Measurements from ENCODE around the gene NRL.

The NRL gene
- 2.5 to 3.7 reads per million in 2 donors for total RNA-seq

DNA sequence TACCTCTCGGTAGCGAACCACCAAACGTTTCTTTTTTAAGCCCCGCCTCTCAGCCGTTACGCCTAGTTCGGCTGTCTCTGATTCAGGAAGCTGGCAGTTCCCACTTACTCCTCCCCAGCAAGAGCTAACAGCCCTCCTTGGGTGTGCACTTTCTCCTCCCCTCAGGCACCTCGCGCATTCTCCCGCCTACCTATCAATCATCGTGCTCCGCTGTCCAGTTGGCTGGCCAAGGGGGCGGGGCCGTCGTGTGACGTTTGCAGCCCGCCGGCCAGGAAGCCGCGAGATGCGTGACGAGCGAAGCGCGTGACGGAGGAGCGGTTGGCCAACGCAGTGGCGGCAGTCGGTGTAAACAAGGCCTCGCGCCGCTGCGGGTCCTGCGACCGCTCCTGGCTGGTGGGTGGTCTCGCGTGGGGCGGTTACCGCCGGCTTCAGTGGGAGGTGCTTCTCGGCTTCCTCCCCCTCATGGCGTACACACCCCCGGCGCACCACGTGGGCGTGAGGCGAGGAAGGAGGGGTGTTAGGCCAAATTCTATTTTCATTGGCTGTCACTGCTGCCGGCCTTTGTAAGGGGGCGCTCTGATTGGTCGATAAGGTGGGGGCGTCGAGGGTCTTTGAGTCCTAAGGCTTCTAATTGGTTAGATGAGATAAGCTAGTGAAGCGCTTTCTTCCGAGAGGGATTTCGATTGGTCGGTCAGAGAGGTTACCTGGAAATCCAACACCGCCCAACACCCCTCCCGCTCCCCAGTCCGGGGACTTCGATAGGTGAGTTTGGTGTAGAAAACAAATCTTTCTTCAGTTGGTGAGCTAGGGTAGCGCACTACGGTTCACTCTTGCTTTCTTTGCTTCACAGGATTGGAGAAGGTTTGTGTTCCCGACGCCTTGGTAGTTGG, at the start of gene NRL, which contains the start of gene DCAF11:
TSS of gene NRL (minus strand) at position 418 of the 890 bp plus-strand sequence. CDS start 32,101 bp downstream, outside the sequence.
TSS of gene DCAF11 (plus strand) at position 246 of the 890 bp plus-strand sequence. CDS start 818 bp downstream, outside the sequence.
- peak; percentile 99 for DNase-seq

DNA sequence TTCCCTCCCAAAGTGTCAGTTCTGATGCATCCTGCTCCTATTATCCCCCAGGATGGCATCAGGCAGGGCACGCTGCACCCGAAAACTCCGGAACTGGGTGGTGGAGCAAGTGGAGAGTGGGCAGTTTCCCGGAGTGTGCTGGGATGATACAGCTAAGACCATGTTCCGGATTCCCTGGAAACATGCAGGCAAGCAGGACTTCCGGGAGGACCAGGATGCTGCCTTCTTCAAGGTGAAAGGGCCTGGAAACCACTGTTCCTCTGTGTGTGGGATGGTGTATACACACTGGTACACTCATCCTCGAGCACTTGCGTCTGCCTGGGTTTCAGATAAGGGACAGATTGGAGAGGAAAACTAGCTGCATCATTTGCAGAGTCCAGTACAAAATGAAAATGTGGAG, 47.3 kb upstream of the NRL start:
- DNase-seq: no peak

DNA sequence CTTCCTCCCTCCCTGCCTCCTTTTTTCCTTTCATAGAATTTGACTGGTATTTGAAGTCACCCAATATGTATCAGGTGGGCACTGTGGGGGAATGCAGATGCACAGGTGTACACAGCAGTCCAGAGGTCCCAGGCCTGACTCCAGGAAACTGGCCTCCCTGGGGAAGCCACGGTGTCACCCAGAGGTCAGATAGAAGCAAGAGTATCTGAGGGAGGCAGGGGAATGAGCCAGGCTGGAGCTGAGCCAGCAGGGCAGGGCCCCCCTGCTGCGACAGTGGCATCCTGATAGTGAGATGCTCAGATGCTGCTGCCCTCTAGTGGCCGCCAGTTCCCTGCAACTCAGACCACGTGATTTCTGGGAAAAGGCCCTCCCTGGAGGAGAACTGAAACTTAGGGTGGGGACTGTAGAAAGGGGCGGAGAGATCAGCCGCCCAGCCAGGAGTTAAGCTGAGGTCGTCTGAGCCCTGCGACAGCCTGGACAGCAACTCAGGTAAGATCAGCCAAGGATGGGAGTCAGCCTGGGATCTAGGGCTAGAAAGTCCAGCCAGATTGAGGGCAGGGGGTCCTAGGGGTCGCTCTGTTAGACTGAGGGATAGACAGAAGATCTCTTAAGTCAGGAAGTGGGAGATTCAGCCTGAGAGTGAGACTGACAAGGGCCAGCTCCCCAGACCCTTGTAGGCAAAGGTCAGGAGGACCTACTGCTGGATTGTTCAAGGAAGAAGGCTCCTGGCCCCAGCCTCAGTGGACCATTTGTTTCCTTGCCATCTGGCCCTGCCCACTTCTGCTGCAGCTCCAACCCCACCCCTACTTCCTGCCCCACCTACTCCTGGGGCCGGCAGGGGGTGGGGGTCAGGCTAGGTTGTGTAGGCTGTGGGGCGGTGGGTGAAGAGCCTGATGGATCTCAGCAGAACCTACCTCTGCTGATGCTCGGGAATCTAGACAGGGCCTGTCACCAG, 46.4 kb upstream of the NRL start, which contains the start of gene IRF9:
TSS of gene IRF9 (plus strand) at position 416 of the 955 bp plus-strand sequence. CDS start 880 bp downstream, outside the sequence.
- peak; percentile 44 for DNase-seq

DNA sequence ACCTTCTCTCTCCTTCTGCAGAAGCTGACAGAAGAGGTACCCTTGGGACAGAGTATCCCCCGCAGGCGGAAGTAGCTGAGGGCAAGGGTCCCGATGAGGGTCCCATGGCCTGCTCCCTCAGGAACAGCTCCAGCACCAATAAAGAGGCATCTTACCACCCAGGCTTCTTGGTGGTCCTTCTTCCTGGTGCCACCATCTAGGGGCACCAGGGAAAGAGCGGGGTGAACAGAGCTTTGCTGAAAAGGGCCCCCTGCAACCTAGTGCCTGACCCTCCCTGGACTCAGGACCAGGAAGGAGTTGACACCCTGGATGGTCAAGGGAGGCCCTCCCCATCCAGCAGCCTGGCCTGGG, 45.7 kb upstream of the NRL start:
- no peak for DNase-seq

DNA sequence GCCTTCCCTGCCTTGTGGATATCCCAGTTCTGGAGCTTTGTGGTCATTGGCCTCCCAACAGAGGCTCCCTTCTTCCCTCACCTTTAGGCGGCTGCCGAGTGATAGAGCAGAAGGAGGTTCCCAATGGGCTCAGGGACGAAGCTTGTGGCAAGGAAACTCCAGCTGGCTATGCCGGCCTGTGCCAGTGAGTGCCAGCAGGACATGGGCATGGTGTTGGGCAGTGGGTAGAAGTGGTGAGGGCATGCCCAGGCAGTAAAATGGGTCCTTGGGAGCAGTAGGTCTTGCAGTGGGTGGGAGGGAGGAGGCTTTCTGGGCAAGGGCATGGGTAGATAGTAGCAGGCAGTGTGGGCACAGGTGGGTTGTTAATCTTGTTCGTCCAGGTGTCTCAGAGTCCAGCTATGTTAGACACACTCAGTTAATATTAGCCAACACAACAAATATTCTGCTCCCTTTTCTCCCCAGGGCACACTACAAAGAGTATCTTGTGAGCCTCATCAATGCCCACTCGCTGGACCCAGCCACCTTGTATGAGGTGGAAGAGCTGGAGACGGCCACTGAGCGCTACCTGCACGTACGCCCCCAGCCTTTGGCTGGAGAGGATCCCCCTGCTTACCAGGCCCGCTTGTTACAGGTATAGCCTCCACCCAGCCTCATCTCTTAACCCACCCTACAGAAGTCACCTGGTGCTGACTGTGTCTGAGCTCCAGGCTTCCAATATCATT, 45.2 kb upstream of the NRL start:
- no peak for DNase-seq

DNA sequence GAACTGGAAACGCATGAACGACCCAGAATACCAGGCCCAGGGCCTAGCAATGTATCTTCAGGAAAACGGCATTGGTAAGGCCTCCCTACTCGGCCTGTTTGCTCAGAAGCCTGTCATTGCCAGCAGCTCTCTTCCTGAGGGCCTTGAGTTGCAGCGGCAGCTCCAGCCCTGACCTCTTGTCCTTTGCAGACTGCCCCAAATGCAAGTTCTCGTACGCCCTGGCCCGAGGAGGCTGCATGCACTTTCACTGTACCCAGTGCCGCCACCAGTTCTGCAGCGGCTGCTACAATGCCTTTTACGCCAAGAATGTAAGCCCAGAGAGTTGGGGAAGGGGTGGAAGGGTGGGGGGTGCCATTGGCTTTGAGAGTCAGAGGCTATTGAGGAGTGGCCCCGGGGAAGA, 42.6 kb upstream of the NRL start:
- no peak for DNase-seq

DNA sequence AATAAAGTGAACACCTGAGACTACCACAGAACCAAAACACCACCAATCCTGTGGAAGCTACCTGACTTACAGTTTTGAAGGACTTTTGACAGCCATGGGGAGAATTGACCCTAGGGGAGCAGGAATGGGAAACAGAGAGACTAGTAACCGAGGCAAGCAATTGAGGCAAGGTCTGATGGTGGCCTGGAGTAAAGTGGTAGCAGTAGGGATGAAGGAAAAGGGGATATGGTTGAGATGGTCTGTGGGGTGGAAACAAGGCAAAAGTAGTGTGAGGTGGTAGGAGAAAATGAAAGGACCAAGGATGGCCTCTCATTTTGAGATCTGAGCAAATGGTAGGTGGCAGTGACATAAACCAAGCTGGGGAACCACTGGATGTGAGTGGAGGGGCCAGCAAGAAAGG, 42.1 kb upstream of the NRL start:
- no peak for DNase-seq

DNA sequence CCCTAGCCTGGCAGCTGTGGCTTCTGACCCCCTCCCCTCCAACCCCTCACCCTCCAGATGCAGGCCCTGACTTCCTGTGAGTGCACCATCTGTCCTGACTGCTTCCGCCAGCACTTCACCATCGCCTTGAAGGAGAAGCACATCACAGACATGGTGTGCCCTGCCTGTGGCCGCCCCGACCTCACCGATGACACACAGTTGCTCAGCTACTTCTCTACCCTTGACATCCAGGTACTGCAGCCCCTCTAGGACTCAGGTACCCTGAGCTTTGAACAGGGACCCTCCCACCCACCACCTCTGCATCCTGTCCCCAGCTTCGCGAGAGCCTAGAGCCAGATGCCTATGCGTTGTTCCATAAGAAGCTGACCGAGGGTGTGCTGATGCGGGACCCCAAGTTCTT, 40.4 kb upstream of the NRL start:
- DNase-seq: no peak

DNA sequence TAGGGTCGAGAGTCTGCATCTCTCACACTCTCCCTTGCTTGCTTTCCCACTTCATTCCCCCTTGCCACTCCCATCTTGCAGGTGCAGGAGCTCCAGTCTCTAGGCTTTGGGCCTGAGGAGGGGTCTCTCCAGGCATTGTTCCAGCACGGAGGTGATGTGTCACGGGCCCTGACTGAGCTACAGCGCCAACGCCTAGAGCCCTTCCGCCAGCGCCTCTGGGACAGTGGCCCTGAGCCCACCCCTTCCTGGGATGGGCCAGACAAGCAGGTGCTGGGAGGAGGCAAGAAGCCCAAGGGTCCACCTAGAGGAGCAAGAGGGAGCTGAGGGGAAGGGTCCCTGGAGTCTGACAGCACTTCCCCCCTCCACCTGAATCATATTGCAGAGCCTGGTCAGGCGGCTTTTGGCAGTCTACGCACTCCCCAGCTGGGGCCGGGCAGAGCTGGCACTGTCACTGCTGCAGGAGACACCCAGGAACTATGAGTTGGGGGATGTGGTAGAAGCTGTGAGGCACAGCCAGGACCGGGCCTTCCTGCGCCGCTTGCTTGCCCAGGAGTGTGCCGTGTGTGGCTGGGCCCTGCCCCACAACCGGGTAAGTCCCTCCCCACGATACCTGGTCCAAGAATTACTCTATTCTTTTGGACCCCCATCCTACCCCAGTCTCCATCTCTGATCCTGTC, 36.8 kb upstream of the NRL start:
- no peak for DNase-seq

DNA sequence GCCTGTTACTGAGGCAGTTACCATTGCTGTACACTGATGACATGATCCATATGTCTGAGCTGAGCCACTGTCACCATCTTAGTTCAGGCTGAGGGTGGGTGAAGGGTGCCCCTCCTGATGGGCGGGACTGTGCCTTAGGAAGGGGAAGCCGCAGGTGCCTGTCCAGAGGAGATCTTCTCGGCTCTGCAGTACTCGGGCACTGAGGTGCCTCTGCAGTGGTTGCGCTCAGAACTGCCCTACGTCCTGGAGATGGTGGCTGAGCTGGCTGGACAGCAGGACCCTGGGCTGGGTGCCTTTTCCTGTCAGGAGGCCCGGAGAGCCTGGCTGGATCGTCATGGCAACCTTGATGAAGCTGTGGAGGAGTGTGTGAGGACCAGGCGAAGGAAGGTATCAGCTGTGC, 36.2 kb upstream of the NRL start:
- DNase-seq: no peak

DNA sequence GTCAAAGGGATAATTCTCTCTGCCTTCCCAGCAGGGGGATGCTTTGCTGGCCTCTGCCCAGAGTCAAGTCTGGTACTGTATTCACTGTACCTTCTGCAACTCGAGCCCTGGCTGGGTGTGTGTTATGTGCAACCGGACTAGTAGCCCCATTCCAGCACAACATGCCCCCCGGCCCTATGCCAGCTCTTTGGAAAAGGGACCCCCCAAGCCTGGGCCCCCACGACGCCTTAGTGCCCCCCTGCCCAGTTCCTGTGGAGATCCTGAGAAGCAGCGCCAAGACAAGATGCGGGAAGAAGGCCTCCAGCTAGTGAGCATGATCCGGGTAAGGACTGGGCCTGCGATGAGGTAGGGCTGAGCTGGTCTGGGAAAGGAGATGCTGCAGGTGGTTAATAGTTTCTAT, 35.8 kb upstream of the NRL start:
- no peak for DNase-seq

DNA sequence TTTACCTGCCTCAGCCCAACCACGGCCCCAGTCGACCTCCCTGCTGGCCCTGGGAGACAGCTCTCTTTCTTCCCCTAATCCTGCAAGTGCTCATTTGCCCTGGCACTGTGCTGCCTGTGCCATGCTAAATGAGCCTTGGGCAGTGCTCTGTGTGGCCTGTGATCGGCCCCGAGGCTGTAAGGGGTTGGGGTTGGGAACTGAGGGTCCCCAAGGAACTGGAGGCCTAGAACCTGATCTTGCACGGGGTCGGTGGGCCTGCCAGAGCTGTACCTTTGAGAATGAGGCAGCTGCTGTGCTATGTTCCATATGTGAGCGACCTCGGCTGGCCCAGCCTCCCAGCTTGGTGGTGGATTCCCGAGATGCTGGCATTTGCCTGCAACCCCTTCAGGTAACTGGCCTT, 35.3 kb upstream of the NRL start:
- no peak for DNase-seq

DNA sequence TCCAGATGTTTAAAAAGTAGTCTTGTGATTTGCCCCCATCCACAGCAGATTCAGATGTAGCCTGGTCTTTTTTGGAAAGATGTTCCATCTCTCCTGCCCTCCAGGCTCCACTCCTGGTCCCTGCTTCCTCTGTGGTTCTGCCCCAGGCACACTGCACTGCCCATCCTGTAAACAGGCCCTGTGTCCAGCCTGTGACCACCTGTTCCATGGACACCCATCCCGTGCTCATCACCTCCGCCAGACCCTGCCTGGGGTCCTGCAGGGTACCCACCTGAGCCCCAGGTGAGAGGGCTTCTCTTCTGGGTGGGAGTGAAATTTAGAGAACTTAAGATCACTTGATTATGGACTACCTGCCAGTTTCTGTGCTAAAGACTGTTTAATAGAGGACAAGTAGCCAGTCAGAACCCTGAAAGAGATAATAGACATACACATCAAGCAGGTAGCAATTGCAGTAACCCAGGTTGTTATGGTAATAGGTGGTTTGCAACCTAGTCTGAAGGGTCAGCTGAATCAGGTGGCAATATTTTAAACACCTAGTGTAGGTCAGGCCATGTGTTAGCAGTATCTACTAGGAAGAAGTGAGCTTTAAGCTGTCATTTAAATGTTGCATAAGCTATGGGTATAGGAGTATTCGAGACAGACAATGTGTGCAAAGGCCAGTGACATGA, 34.7 kb upstream of the NRL start:
- DNase-seq: no peak

DNA sequence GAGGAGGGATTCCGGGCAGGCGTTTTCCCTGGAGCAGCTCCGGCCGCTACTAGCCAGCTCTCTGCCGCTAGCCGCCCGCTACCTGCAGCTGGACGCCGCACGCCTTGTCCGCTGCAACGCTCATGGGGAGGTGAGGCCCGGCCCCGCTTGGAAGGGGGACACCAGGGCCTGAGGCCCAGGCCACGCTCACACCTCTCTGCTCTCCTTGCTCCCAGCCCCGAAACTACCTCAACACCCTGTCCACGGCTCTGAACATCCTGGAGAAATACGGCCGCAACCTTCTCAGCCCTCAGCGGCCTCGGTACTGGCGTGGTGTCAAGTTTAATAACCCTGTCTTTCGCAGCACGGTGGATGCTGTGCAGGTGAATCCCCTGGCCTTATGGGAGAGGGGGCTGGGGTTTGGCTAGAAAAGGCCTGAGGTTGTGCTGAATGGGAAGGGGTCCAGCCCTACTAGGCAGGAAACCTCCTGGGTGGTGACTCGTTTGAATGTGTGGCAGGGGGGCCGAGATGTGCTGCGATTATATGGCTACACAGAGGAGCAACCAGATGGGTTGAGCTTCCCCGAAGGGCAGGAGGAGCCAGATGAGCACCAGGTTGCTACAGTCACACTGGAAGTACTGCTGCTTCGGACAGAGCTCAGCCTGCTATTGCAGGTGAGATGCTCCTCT, 33.1 kb upstream of the NRL start:
- DNase-seq: no peak

DNA sequence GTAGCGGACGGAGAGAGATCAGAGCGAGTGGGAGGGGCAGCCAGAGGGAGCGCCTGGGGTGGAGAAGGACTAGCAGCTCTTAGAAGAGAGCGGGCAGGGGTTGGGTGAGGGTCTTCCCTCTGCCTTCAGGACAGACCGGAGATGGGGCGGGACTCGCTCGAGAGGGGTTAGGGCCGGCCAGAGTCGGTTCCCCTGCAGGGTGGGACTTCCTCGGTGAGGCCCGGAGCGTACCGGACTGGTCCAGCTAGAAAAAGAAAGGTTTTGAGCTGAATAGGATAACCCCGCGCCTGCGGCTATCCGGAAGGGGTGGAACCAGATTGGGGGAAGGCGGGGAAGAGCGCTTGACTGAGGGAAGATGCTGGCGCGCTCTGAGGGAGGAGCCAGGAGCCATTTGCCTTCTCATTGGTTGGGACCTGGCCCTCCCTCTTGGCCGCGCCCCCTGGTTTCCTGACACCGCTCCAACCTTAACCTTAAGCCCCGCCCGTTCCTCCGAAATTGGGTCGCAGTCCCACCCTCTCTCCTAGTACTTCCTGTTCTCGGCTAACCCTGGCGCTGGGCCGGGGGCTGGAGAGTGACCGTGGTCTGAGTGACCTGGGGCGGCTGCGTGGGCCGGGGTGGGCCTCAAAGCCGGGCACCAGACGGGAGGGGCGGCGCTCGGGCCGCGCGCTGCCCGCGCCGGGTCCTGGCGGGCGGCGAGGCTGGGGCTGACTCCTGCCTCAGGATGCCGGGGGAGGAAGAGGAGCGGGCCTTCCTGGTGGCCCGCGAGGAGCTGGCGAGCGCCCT, 32.4 kb upstream of the NRL start, which contains the start of gene RNF31:
TSS of gene RNF31 (plus strand) at position 521 of the 783 bp plus-strand sequence. CDS start at position 722, 201 bp downstream.
- peak; percentile 67 for DNase-seq

DNA sequence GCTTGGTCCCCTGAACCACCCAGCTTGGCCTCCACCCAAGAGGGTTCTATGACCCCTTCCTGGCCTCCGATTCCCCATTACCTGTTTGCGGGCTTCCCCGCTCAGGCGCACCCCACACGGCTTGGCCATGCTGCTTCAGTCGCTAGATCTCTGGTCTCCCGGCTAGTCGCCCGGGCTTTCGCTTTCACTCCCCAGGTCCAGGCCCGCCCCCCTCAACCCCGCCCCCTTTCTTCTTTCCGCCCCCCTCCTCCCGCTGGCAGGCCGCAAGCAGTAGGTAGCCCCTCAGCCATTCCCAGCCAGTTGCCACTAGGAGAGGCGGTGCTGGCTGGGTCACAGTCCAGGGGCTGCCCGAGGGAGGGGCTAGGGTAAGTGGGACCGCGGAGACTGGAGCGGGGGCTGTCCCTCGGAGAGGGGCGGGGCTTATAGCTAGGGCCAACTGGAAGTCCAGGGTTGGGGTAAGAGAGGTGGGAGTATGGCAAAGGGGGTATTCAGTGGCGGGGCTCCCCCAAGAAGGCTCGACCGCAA, 31.8 kb upstream of the NRL start, which contains the start of gene PSME2:
TSS of gene PSME2 (minus strand) at position 158 of the 525 bp plus-strand sequence. CDS start at position 129, 29 bp downstream.
- peak; percentile 67 for DNase-seq

DNA sequence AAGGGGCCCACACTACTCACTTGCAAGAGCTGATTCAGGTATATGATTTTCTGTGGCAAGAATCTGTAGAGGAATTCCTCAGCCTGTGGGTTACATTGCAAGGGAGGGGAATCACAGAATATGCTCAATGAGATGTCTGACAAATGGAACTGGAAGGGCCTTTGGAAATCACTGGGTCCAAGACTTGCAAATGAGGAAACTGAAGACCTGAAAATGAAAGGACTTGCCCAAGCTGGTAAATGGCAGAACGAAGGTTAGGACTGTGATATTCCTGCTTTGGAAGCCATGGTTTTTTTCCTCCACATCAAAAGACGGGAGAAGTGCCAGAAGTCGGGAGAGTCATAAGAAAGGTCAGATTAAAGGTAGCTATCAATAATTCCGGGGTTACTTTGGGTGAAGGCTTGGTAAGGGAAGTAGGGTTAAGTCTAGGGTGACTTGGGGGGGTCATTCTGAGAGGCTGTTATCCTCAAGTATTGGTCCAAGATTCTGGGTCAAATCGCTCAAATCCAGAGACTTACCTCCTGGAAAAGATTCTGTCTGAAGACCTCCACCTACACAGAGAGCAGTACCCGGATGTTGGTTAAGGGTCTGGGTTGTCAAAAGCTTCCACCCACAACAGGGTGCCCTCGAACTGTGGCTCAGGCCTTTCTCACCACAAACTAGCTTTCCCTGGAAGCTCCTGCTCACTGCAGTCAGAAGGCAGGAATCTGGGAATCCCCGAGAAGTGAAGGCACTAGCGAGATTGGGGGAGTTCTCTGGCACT, 31.1 kb upstream of the NRL start:
- no peak for DNase-seq

DNA sequence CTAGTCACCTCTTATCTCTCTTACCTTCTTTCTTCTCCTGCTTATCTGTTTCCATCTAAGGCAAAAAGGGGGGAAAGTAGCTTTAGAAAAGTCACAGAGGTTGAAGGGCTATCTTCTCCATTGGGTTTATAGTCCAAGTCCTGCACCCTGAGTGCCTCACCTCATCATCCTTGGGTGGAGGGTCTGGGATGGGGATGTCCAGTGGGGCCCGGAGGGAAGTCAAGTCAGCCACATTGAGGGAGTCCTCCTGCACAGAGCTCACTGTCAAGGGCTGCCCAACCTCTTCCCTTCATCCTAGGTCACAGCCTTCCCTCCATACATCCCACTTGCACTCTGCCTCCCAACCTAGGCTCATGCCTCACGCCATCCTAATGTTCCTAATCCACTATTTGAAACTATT, 30.5 kb upstream of the NRL start:
- DNase-seq: no peak

DNA sequence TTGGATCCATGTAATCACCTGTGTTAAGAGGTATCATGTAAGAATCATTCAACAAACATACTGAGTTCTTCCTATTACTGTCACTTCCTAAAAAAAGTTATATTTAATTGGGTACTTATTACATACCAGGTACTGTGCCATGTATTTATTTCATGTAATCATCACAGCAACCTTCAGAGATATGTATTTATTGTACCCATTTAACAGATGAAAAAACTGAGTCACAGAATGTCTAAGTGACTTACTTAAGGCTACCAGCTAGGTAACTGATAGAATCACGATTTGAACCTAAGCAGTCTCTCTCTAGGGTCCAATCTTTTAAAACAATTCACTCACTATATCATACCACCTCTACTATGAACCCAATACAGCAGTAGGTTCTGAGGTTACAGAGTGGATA, 29.7 kb upstream of the NRL start:
- DNase-seq: no peak

All from activated gamma-delta T cell (primary cell).